MM.1S (cell line): Measurements from ENCODE around the gene NUCB1.
A peak's percentile ranks its signal among the peaks of the same experiment; 100 is the strongest.

ENCODE experiments used
- DNase-seq: peaks from one replicate; pipeline ENCODE4 v3.0.0-alpha.2; 2015
- H2AFZ ChIP-seq: fragments of 300-600 bp; sonication (generic); 2 replicates; pipeline ENCODE4 v1.6.0; 2016; ENCODE audit warnings: antibody characterized with exemption, low read length
- H3F3A ChIP-seq: fragments of 300-600 bp; sonication (generic); 2 replicates; pipeline ENCODE4 v1.6.1; 2016; ENCODE audit warnings: mild to moderate bottlenecking, antibody characterized with exemption, low read length, moderate library complexity, mixed read lengths; ENCODE audit not compliant: insufficient read depth
- H3K27ac ChIP-seq: fragments of 300-600 bp; sonication (generic); 2 replicates; pipeline ENCODE4 v1.5.1; 2016; ENCODE audit warnings: mild to moderate bottlenecking, low read length
- H3K27me3 ChIP-seq: fragments of 300-600 bp; sonication (generic); replicated peaks from 2 replicates; pipeline ENCODE4 v1.6.0; 2016; ENCODE audit warnings: low read length; ENCODE audit not compliant: insufficient read depth
- H3K36me3 ChIP-seq: fragments of 300-600 bp; sonication (generic); replicated peaks from 2 replicates; pipeline ENCODE4 v1.6.1; 2016; ENCODE audit warnings: mild to moderate bottlenecking, low read length, mixed read lengths; ENCODE audit not compliant: insufficient read depth
- H3K4me1 ChIP-seq: fragments of 300-600 bp; sonication (generic); 2 replicates; pipeline ENCODE4 v1.6.1; 2016; ENCODE audit warnings: low read length, mixed read lengths
- H3K4me2 ChIP-seq: fragments of 300-600 bp; sonication (generic); 2 replicates; pipeline ENCODE4 v1.6.0; 2016; ENCODE audit warnings: low read depth, low read length
- H3K4me3 ChIP-seq: fragments of 300-600 bp; sonication (generic); 2 replicates; pipeline ENCODE4 v1.5.1; 2016; ENCODE audit warnings: low read length, mixed read lengths
- H3K79me2 ChIP-seq: fragments of 300-600 bp; sonication (generic); 2 replicates; pipeline ENCODE4 v1.6.1; 2016; ENCODE audit warnings: mixed run types, low read length, mixed read lengths
- H3K9ac ChIP-seq: fragments of 300-600 bp; sonication (generic); 2 replicates; pipeline ENCODE4 v1.6.1; 2016; ENCODE audit warnings: low read length, mixed read lengths
- H3K9me2 ChIP-seq: fragments of 300-600 bp; sonication (generic); replicated peaks from 2 replicates; pipeline ENCODE4 v1.6.1; 2016; ENCODE audit warnings: mild to moderate bottlenecking, low read length, mixed read lengths; ENCODE audit not compliant: insufficient read depth
- H3K9me3 ChIP-seq: fragments of 300-600 bp; sonication (generic); replicated peaks from 2 replicates; pipeline ENCODE4 v1.6.1; 2016; ENCODE audit warnings: mild to moderate bottlenecking, low read length, mixed read lengths; ENCODE audit not compliant: insufficient read depth
- H4K20me1 ChIP-seq: fragments of 300-600 bp; sonication (generic); 2 replicates; pipeline ENCODE4 v1.6.1; 2016; ENCODE audit warnings: mild to moderate bottlenecking, low read length, moderate library complexity, mixed read lengths; ENCODE audit not compliant: insufficient read depth
- CTCF ChIP-seq: fragments of 300-600 bp; sonication (generic); IDR thresholded peaks from 2 replicates; pipeline ENCODE4 v1.5.1; 2016; ENCODE audit warnings: antibody characterized with exemption, low read length, mixed read lengths
- EZH2 ChIP-seq: fragments of 300-600 bp; sonication (generic); optimal IDR thresholded peaks from 2 replicates; pipeline ENCODE3; 2017; ENCODE audit warnings: low read depth, mild to moderate bottlenecking, antibody characterized with exemption, low read length, mixed read lengths
- EZH2phosphoT487 ChIP-seq: fragments of 300-600 bp; sonication (generic); IDR thresholded peaks from 2 replicates; pipeline ENCODE4 v1.6.1; 2018; ENCODE audit warnings: antibody characterized with exemption, low read length

The NUCB1 gene

GRCh38 chr19:48955308-48955958 is 55.3 kb downstream of the NUCB1 start:
- Histone ChIP-seq H4K20me1 (no peaks in the 10 kb centered on the region), H3K9me2 (no peaks in the 10 kb centered on the region), H3K27ac (no peak overlapping the region; the same call in 1 of the 2 replicates)

DNA sequence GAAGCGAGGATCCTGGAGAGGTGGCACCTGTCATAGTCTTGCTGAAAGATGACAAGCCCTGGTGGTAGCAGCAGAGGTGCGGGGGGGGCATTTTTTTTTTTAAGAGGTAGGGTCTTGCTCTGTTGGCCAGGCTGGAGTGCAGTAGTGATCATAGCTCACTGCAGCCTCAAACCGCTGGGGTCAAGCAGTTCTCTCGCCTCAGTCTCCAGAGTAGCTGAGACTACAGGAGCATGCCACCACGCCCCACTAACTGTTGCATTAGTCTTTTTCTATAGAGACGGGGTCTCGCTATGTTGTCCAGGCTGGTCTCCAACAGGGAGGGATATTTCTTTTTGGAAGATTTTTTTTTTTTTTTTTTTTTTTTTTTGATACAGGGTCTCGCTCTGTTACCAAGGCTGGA is 57.9 kb downstream of the NUCB1 start:
- no peak overlapping the region for H3K4me3 ChIP-seq
- no peak for DNase-seq
- no peaks in the 10 kb centered on the region for H3K9me2 ChIP-seq
- H4K20me1 ChIP-seq: no peaks in the 10 kb centered on the region
- no peak overlapping the region for H3K9ac ChIP-seq
- no peak overlapping the region for H3K4me2 ChIP-seq
- no peak overlapping the region for H3K27ac ChIP-seq
- no peaks in the 10 kb centered on the region for H3K9me3 ChIP-seq
- no peaks in the 10 kb centered on the region for H3K27me3 ChIP-seq
- H3K79me2 ChIP-seq: peaks cover 17% of the 10 kb centered on the region
- TF ChIP-seq EZH2phosphoT487 (no peak), EZH2 (no peak), CTCF (no peak)
- no peaks in the 10 kb centered on the region for H3K36me3 ChIP-seq
- no peak overlapping the region for H2AFZ ChIP-seq
- peaks cover 10% of the 10 kb centered on the region; the same call in 1 of the 2 replicates for H3F3A ChIP-seq
- peaks cover 5% of the 10 kb centered on the region for H3K4me1 ChIP-seq

More at GRCh38 chr19:48955308-48955958, 55.3 kb downstream of the NUCB1 start:
- no peaks in the 10 kb centered on the region for H3F3A ChIP-seq
- no peak for TF ChIP-seq EZH2
- no peak for TF ChIP-seq CTCF
- no peak for TF ChIP-seq EZH2phosphoT487
- H3K4me2 ChIP-seq: peak overlapping the region; percentile 92
- peak overlapping the region; percentile 88 for H3K4me3 ChIP-seq
- H3K4me1 ChIP-seq: no peaks in the 10 kb centered on the region
- H2AFZ ChIP-seq: peak overlapping the region; percentile 59
- H3K9ac ChIP-seq: peak overlapping the region; percentile 86
- H3K9me3 ChIP-seq: no peaks in the 10 kb centered on the region
- H3K79me2 ChIP-seq: peaks cover 17% of the 10 kb centered on the region
- no peaks in the 10 kb centered on the region for H3K36me3 ChIP-seq
- no peak for DNase-seq
- H3K27me3 ChIP-seq: no peaks in the 10 kb centered on the region

DNA sequence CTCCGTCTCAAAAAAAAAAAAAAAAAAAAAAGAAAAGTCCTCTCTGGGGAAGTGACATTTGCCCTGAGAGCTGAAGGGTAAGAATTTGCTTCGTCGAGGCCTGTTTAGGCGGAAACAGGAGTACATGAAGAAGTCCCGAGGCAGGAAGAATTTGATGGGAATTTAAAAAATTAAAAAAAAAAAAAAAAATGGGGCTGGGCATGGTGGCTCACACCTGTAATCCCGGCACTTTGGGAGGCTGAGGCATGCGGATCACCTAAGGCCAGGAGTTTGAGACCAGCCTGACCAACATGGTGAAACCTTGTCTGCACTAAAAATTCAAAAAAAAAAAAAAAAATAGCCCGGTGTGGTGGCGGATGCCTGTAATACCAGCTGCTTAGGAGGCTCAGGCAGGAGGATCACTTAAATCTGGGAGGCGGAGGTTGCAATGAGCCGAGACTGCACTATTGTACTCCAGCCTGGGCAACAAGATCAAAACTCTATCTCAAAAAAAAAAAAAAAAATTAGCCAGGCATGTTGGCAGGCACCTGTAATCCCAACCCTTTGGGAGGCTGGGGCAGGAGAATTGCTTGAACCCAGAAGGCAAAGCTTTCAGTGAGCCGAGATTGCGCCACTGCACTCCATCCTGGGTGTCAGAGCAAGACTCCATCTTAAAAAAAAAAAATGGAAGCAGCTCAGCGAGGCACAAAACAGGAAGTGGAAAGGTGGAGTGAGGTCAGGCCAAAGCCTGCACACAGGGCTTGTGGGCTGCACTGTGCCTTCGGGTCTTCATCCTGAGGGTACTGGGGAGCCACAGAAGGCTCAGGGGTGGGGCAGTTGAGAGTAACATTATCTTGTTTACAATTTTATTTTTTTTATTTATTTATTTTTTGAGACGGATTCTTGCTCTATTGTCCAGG is 59.5 kb downstream of the NUCB1 start:
- H3K9me3 ChIP-seq: no peaks in the 10 kb centered on the region
- no peaks in the 10 kb centered on the region for H3K27me3 ChIP-seq
- peaks cover 21% of the 10 kb centered on the region for H3K79me2 ChIP-seq
- no peak overlapping the region for H3K9ac ChIP-seq
- no peak overlapping the region for H2AFZ ChIP-seq
- no peak overlapping the region for H3K27ac ChIP-seq
- no peaks in the 10 kb centered on the region for H3K36me3 ChIP-seq
- TF ChIP-seq EZH2phosphoT487 (no peak), EZH2 (no peak), CTCF (no peak)
- no peaks in the 10 kb centered on the region for H4K20me1 ChIP-seq
- peaks cover 21% of the 10 kb centered on the region for H3F3A ChIP-seq
- H3K4me3 ChIP-seq: no peak overlapping the region
- no peaks in the 10 kb centered on the region for H3K9me2 ChIP-seq
- peaks cover 20% of the 10 kb centered on the region for H3K4me1 ChIP-seq
- no peak overlapping the region for H3K4me2 ChIP-seq
- no peak for DNase-seq
